Measurements from ENCODE around the gene PPAT.
"Not testable (repeated sequence)": the region's sequence is repeated elsewhere in the genome, so short reads cannot be mapped to it uniquely, and the experiment has no call there.

Gene PPAT

DNA sequence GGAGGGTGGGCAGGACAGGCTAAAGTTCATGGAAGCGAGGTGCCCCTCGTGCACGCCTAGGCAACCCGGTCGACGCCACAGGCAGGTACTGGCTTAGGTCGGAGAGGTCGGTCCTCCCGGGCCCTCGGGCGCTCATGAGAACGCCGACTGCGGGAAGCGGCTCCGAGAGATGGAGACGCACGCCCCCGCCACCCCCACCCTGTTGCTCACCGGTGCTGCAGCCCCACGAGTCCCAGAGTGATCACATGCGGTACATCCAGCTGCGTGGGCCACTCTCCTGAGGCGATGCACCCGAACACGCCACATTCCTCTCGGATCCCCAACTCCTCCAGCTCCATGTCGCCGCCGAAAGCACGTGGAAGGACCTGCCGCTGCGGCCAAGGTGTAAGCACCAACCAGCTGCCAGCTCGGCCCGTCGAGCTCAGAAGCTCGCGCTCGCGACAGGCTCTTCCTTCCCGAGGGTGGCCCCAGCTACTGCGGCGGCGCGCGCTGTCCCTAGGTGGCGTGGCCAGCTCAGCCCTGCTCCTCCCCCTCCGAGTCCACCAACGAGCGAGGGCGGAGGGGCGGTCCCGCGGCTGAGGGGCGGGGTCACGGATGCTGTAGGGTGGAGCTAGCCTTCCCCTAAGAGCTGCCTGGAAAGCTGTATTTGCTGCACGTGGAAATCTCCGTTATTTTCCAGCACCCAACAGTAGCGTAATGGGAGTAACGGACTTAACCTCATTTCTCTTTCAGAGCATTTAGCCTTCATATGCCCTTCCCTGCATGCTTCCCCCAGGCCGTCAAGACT is at the start of gene PPAT:
Gene PPAT (minus strand): TSS at position 476 of the 787 bp plus-strand sequence. CDS start 138 bp downstream, at position 338.
- peak; percentile 98 for DNase-seq

DNA sequence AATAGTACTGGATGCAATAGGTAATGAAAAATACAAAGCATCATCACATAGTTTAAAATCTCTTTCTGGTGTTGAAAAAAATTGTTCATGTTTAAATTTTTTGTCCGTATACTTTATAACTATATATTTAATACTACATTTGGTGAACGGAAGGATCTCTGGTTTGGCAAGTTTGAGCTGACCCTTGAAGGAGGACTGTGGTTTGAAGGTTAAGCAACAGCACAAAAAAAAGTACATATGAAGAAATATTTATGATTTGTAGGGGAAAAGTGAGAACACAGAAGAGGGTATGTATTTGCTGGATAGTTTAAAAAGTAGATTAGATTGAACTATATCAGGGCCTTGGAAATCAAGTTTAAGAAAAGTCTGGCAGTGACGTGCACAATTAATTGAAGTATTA is 45.3 kb upstream of the PPAT start:
- DNase-seq: no peak

DNA sequence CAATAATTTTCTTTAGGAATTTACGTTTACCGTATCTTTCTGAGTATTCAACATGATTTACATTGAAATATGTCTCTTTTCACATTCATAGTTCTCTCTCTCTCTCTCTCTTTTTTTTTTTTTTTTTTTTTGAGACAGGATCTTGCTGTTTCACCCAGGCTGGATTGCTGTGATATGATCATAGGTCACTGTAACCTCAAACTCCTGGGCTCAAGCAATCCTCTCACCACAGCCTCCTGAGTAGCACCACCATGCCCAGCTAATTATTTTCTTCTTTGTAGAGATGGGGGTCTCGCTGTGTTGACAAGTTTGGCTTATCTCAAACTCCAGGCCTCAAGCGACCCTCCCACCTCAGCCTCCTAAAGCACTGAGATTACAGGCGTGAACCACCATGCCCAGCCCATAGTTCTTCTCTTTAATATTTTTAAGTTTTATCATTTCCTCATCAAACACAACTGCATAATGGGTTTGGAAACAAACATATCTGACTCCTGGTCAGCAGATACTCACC is 41.8 kb upstream of the PPAT start:
- DNase-seq: no peak

DNA sequence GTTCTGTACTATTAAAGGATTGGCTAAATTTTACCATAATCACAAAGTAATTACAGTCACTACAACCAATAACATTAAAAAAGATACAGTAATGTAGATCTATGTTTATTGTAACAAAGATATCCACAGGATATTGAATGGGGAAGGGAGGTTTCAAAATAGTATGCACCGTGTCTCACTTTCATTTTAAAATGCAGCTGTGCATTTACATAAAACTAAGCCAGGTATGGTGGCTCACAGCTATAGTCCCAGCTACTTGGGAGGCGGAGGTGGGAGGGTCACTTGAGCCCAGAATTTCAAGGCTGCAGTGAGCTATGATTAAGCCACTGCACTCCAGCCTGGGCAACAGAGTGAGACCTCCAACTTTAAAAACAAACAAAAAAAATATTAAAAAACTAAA is 40.5 kb upstream of the PPAT start:
- DNase-seq: no peak

DNA sequence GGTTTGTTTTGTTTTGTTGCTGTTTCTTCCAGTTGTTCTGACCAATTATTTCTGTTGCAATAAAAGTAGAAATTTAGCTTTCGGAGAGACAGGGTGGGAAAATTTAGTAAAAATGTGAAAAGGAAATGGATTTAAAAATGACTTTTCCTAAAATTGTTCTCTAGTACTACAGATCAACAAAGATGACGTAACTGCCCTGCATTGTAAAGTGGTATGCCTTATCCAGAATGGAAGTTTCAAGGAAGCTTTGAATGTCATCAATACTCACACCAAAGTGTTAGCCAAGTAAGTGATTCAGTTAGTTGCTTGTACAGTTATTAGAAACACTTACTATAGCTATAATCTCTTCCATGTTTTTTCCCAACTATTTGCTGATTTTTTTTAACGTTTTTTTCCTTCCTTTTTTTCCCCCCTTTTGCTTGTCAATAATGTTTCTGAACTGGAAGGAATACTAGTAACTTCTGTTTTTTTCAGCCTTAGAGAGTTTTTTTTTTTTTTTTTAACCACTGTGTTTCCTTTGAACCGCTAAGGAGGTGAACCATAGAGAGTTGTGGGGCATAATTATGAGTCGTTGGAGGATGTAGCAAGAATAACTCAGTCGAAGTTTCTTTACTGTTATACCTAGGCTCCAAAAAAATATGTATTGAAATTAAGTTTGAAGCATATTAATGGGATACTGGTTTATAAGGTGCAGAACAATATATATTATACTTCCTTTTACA is 34.2 kb upstream of the PPAT start:
- DNase-seq: no peak

DNA sequence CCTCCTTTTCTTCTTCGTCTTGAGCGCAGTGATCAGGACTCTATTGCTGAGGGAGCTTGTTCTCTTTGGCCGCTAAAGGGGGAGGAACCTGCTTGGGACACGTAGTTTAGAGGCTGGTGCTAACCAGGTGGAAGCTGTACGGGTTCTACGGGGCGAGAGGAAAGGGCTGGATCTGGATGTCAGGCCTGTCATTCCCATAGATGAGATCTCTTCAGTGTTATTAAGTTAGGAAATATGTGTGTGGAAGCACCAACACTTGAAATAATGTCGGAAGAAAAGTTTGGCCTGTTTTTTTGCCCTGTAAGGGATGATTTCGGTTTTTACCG is 32.6 kb upstream of the PPAT start:
- peak in 1 of 2 experiments; percentile 22 for DNase-seq

DNA sequence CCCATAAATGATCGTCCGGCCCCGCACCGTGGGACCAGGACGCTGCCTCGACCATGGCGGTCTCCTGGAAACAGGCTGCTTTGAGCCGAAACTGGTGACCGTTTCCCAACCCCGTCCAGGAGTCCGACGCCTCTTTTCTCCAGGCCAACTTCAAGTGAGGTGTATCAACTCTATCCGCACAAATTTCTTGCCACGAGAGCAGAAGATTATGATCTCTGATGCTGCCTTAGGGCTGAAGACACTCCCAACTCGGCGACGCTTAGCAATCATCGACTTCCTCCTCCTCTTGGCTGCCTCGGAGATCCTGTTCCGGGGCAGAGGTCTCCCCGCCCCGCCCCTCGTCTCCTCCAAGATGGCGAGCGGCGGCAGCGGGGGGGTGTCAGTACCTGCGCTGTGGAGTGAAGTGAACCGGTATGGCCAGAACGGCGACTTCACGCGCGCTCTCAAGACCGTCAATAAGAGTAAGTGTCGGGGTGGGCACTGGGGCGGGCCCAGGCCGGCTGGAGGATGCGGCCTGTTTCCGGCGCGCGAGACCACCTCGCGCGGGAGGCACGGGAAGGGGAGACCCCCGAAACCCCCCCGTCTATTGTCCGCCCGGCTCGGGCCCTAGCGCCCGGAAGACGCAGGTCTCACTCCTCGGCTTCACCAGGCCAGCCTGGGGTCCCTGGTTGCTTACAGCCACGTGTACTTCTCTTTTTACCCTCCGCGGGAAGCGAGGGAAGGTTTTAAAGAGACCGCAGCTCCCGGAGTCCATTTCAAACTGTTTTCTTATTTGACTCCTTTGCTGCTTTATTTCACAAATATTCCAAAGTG is 32.1 kb upstream of the PPAT start, which contains the start of gene SRP72:
Gene SRP72 (plus strand): TSS at position 334 of the 813 bp plus-strand sequence. CDS start 19 bp downstream, at position 353.
- peak; percentile 88 for DNase-seq

DNA sequence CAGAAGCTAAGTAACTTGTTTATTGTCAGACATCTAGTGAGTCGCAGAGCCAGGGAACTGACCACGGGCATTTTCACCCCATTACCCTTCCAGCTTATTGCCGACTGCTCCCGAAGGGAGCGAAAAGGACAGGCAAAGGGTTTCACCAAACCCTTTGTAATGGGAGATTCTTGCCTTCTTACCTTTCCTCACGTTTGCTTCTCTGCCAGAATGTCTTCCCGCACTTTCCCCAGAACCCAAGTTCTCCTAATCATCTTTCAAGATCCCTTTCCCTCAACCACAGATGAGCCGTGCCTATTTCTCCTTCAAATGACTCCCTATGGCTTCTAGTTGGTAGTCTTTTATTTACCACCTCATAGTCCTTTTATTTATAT is 31.5 kb upstream of the PPAT start:
- DNase-seq: no peak

DNA sequence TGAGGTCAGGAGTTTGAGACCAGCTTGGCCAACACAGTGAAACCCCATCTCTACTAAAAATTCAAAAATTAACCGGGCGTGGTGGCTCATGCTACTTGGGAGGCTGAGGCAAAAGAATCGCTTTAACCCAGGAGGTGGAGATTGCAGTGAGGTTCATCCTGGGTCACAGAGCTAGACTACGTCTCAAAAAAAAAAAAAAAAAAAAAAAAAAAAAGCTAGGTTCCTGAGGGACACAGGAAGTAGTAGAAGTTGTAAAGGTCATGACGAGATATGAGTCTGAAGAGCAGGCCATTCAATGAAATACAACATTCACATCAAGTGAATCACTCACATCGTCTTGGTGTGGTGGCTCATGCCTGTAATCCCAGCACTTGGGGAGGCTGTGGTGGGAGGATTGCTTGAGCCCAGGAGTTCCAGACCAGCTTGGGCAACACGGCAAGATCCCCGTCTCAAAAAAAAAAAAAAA is 30.9 kb upstream of the PPAT start:
- DNase-seq: not testable (repeated sequence)

DNA sequence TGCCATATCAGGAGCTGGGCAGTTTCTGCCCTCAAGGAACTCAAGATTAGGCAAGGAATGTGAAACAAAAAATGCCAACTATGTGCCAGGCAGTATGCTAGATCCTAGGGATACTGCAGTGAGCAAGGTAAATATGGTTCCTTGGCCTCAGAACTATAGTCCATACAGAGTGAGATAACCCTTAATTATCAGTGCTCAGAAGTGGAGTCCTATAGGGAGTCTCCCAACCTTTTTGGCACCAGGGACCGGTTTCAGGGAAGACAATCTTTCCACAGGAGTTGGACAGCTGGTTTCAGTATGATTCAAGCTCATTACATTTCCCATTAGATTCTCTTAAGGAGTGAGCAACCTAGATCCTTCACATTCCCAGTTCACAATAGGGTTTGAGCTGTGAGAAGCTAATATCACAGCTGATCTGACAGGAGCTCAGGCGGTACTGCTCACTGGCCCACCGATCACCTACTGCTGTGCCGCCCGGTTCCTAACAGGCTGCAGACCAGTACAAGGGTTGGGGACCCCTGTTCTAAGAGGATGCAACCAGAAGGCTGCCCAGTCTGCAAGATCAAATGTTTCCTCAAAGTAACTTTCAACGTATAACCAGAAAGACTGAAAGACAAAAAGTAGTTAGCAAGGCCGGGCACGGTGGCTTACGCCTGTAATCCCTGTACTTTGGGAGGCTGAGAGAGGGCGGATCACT is 30.3 kb upstream of the PPAT start:
- DNase-seq: no peak

DNA sequence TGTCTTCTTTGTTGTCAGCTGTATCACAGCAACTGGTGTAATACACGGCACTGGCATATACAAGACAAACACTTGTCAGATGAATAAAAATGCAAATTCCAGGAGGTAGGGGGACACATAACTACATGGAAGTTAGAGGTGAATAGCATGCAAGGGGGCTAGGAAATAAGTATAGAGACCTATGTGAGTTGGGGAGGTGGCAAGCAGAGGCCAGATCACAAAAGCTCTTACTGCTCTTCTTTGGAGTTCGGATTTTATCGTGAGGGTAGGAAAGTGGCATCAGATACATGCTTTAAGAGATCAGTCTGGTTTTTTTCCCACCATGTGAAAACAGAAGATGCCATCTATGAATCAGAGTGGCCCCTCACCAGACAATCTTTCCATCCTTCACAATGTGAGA is 29.2 kb upstream of the PPAT start:
- DNase-seq: no peak

DNA sequence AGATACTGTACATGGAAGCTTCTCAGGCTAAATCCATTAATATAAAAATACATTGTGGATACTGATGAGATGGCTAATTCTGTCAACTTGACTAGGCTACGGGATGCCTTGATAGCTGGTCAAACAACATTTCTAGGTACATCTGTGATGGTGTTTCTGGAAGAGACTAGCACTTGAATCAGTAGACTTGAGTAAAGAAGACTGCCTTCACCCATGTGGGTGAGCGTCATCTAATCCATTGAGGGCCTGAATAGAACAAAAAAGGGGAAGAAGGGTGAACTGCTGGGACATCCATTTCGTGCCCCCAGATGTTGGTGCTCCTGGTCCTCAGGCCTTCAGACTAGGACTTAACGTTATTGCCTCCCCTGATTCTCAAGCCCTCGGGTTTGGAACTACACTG is 28.3 kb upstream of the PPAT start:
- DNase-seq: no peak

DNA sequence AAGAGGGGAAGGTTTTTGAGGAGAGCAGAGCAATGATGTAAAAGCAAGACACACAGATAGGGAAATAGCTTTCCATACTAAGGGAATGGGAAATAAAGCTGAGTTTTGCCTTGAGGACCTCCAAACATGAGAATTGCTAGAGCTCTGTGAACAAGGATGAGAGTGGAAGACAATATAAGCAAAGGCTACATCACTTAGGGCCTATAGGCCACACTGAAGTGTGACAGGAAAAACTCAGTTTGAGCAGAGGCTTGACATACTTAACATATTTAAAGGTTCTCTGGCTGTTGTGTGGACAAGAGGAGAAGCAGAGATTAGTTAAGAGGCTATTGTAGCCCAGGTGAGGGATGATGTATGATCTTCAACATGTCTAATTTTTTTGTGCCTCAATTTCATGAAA is 26.7 kb upstream of the PPAT start:
- DNase-seq: no peak

DNA sequence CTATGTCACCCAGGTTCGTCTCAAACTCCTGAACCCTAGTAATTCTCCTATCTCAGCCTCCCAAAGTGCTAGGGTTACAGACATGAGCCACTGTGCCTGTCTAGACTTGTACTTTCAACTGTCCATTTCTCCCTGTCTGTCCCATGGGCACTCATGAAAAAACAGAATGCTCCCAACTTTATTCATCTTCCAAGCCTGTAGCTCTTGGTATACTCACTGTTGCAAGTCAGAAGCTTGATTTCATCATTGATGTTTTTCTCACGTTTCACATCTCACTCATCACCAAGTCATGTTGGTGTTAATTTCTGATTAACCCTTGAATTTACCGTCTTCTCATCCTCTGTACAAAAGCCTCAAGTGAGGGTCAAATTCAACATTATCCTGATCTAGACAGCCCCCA is 24.7 kb upstream of the PPAT start:
- no peak for DNase-seq

DNA sequence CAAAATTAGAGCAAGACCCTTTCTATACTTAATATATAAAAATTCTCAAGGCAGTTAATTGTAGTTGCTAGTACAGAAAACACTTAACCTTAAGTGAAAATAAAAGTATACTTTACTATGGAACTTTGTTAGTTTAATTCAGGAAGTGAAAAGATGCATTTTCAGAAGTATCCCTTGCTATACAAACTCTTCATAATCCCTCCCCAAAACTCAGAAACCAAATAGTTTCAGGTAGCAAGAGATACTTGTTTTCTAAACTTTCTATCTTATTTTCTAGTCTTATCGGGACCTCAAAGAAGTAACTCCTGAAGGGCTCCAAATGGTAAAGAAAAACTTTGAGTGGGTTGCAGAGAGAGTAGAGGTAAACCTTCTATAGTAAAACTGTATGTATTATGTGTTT is 14.9 kb upstream of the PPAT start:
- no peak for DNase-seq

DNA sequence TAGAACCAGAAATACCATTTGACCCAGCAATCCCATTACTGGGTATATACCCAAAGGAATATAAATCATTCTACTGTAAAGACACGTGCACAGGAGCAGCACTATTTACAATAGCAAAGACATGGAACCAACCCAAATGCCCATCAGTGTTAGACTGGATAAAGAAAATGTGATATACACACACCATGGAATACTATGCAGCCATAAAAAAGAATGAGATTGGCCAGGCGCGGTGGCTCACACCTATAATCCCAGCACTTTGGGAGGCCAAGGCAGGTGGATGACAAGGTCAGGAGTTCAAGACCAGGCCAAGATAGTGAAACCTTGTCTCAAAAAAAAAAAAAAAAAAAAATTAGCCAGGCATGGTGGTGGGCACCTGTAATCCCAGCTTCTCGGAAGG is 14.1 kb upstream of the PPAT start:
- not testable (repeated sequence) for DNase-seq

DNA sequence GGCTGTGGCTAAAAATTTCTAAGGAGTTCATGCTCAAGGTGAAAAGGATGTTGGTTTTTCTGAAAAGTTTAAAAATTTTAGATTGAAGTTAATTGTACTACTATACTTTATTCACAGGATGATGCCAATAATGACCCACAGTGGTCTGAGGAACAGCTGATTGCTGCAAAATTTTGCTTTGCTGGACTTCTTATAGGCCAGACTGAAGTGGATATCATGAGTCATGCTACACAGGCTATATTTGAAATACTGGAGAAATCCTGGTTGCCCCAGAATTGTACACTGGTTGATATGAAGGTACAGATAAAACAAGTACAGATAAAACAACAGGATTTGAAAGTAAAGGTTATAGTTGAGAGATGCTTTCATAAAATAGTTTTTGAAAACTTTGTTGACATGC is 12.9 kb upstream of the PPAT start:
- no peak for DNase-seq

DNA sequence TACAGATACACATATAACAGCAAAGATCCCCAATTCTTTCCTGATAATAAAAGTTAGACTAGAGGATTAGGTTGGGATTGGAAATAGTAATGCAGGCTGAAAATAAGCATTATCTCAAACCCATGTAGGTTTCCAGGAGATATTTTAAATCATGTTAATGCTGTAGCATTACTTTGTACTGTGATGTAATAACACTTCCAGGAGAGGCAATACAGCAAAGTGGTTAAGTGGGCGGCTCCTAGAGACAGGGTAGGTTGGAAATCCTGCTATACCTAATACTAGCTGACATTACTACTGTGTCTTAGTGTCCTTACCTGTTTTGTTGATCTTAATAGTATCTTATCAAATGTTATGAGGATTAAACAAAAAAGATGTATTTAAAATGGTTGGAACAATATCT is 10.3 kb upstream of the PPAT start:
- DNase-seq: no peak

DNA sequence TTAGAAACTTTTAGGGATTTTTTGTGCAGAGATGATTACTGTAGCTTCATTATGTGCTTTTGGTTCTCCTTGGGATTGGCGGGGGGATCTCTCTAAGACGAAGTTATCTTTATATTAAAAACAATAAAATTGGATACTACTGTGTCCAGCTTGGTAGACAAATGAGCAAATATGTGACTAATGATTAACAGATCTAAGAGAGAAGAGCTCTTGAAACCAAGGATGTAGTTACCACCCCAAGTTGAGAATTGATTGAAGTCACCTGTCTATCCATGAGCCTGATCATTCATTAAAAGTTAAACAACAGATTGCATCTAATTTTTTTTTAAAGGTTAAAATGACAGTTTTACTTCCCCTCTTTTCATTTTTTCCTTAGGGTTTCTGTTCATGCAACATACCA is 9.3 kb upstream of the PPAT start:
- DNase-seq: no peak

DNA sequence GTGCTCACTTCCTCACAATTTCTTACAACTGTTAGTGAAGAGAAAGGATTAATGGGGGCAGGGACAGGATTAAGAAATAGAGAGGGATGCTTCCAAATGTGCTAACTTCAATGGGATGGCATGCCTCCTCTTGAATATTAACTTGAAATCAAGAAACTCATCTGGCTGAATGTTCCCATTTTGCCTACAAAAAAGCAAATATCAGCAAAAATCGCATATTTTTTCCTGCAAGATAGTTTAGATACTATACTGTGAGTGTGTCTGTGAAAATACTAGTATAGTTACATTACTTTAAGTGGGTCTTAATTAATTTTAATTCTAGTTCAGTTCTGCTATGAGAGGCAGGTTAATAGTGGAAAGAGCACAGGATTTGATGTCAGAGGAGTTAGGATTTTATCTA is 5.6 kb upstream of the PPAT start:
- no peak for DNase-seq

DNA sequence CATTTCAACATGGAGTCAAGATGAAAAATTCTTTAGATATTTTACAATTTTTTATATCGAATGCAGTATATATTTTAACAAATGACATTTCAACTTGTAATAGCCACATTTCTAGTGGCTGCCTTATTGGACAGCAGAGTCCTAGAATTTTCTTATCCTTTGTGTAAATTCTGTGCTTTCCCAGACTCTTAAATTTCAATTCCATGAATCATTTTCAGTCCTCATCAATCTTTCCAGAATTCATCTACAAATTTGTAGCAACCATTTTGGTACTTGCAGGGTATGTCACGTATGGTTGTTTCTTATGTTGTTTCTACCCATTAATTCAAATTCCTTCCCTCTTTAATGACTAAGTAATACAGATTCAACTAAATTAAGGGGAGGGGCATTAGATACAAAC is 3.4 kb upstream of the PPAT start:
- no peak for DNase-seq

DNA sequence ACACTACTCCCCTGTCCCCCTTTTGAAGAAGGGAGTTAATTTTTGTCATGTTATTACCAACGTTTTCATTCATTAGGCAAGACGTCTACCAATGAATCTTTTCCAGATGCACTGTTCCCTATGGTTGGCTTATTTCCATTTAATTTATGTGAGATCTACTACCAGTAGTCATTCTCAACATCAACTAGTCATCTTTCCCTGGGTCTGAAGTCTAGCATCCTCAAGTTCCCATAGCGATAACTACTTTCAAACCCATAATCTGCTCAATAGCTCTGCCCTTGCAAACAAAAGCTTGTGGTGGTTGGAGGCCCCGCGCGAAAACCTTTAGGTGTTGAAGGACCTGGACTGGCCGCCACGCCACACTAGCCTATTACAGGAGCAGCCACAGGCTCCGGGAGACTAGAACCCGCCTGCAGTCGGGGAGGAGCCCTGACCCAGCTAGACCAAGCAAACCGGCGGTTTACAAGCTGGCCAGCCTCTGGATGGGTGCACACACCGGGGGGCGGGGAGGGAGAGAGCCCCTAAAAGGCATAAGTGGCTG is 746 bp downstream of the PPAT start:
- no peak for DNase-seq

Data from activated CD4-positive, alpha-beta T cell treated with anti-CD3 and anti-CD28 coated beads, Interleukin-2, amount 50 U/mL, for 4 hours (primary cell).